AG04450 (cell line): ENCODE results near the gene THADA. TPM values are rescaled to one million over a fixed set of nuclear protein-coding genes. Genes with fewer than 3 reads are reported as not detected.
A peak's percentile ranks its signal among the peaks of the same experiment; 100 is the strongest.

Experiments
- CTCF ChIA-PET: fragments of 300-600, 350-600 bp; formaldehyde crosslinking; extraction: SDS; loops from one replicate; lab custom pipeline; 2022; ENCODE audit warnings: antibody characterized with exemption, inconsistent platforms; lab: Charles Lee
- POLR2A ChIA-PET: fragments of 350-600 bp; formaldehyde crosslinking; extraction: SDS; loops from one replicate; lab custom pipeline; 2021; ENCODE audit warnings: antibody characterized with exemption, inconsistent platforms; lab: Yijun Ruan, JAX
- DNase-seq: peaks from one replicate; pipeline ENCODE4 v3.0.0-alpha.2; 2011; ENCODE audit warnings: low read depth, low spot score
- H3K27ac ChIP-seq: one replicate; pipeline ENCODE4 v1.5.1; 2012; ENCODE audit warnings: low read depth, low read length, control low read depth
- H3K27me3 ChIP-seq: one replicate; pipeline ENCODE4 v1.6.0; 2012; ENCODE audit warnings: low read length; ENCODE audit not compliant: control insufficient read depth, insufficient read depth
- H3K4me3 ChIP-seq: 2 replicates; pipeline ENCODE4 v1.5.1; 2011; ENCODE audit warnings: mild to moderate bottlenecking, low read depth, low read length, control low read depth
- H3K9me3 ChIP-seq: 2 replicates; pipeline ENCODE4 v1.5.1; 2012; ENCODE audit warnings: low read length; ENCODE audit not compliant: control insufficient read depth, insufficient read depth
- polyA plus RNA-seq: library from polyadenylated mRNA; depleted of rRNA; stranded (reverse); fragments of >200 nt; gene quantifications from 2 replicates; pipeline ENCODE4 v1.2.3, GENCODE V29; 2011
- TF ChIP-seq, protein P1 (sequence below): IDR thresholded peaks from 2 replicates; pipeline ENCODE4 v1.5.1; 2011; ENCODE audit warnings: low read depth, low read length, control low read depth, inconsistent platforms

Gene THADA
- polyA plus RNA-seq, 1 experiment, result 15.0 TPM

- CTCF ChIA-PET, result interaction anchor here (0.6 to 2.8 kb wide), 4 partner anchors 207 to 391 kb away, joined by 3 to 24 read pairs (median 10); no protein-coding TSS in a partner anchor
- TF ChIP-seq, protein P1, sequence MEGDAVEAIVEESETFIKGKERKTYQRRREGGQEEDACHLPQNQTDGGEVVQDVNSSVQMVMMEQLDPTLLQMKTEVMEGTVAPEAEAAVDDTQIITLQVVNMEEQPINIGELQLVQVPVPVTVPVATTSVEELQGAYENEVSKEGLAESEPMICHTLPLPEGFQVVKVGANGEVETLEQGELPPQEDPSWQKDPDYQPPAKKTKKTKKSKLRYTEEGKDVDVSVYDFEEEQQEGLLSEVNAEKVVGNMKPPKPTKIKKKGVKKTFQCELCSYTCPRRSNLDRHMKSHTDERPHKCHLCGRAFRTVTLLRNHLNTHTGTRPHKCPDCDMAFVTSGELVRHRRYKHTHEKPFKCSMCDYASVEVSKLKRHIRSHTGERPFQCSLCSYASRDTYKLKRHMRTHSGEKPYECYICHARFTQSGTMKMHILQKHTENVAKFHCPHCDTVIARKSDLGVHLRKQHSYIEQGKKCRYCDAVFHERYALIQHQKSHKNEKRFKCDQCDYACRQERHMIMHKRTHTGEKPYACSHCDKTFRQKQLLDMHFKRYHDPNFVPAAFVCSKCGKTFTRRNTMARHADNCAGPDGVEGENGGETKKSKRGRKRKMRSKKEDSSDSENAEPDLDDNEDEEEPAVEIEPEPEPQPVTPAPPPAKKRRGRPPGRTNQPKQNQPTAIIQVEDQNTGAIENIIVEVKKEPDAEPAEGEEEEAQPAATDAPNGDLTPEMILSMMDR, result no peak
- Histone ChIP-seq H3K4me3 (peak overlapping the region; percentile 87), H3K27ac (peak overlapping the region; percentile 96), H3K27me3 (no peaks in the 10 kb centered on the region), H3K9me3 (no peaks in the 10 kb centered on the region)
- no peak for DNase-seq
- POLR2A ChIA-PET, result interaction anchor here (0.5 to 4.3 kb wide), 11 partner anchors 39 to 374 kb away, joined by 3 to 21 read pairs (median 4); no protein-coding TSS in a partner anchor
Measured at GRCh38 chr2:43219383-43220228, 376.2 kb downstream of the THADA start.

DNA sequence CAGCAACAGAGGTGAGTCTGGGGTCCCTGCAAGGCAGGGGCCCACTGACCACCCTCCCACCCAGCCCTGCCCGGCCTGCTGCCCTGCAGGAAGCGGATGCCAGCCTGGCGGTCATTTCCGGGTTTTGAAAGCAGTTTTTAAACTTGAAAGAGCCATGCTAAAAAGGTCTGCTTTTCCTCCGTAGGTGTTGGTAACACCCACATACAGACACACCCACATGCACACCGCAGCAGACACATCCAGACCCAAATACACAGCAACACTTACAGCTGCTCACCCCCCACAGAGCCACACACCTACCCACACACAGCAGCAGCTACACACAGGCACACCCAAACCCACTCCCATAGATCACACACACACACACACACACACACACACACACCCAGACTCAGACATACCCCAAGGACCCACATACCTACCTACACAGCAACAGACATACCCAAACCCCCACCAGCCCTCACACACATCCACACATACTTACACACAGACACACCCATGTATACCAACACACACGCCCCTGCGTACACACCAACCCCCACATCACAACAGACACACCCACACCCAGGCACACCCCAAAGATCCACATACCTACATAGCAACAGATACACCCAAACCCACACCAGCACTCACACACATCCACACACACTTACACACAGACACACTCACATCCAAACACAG, 377.0 kb downstream of the THADA start:
- POLR2A ChIA-PET, result interaction anchor here (0.5 to 1.6 kb wide), 6 partner anchors 38 to 244 kb away, joined by 3 to 7 read pairs (median 4); no protein-coding TSS in a partner anchor
- no peak for DNase-seq
- Histone ChIP-seq H3K27ac (peak overlapping the region; percentile 96), H3K9me3 (no peaks in the 10 kb centered on the region), H3K4me3 (peak overlapping the region; percentile 87), H3K27me3 (no peaks in the 10 kb centered on the region)
- TF ChIP-seq, protein P1, result no peak
- CTCF ChIA-PET, result interaction anchor here (0.8 to 2.5 kb wide), 8 partner anchors 8 to 390 kb away, joined by 3 to 16 read pairs (median 4); partner anchors contain the start of gene ZFP36L2

DNA sequence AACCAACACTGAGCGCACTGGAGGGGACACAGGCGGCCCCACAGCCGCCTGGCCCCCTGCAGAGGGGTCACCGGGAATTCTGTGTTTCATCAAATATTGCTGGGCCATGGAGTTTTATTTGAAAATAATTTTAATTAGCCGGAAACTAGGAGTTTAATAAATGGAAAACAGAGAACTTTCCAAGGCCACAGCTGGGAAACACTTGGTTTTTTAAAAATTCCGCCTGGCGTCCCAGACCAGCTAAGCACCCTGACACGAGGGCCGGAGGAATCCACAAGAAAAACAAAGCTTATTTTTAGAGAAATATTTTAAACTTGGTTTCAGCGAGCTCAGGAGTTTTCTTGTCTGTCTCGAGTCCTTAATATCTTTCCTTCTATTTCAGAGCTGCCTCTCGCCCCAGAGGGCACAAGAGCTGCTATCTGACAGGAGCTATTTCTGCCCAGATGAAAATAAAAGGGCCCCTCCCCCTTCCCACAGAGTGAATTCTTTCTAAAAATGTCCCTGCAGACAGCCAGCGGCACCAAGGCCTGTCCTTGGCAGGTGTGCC, 377.6 kb downstream of the THADA start:
- H3K9me3 ChIP-seq, result no peaks in the 10 kb centered on the region
- H3K27ac ChIP-seq, result peak overlapping the region; percentile 96
- CTCF ChIA-PET, result interaction anchor here (0.8 to 2.5 kb wide), 10 partner anchors 9 to 389 kb away, joined by 3 to 16 read pairs (median 3); partner anchors contain the start of gene ZFP36L2
- TF ChIP-seq, protein P1, result peak; percentile 44
- POLR2A ChIA-PET, result interaction anchor here (1.0 kb wide), 2 partner anchors 176 to 243 kb away, joined by 4 to 6 read pairs; no protein-coding TSS in a partner anchor
- H3K27me3 ChIP-seq, result no peaks in the 10 kb centered on the region
- H3K4me3 ChIP-seq, result no peak overlapping the region
- DNase-seq, result no peak

- TF ChIP-seq, protein P1, result no peak
- Histone ChIP-seq H3K4me3 (no peak overlapping the region), H3K27me3 (no peaks in the 10 kb centered on the region), H3K27ac (peak overlapping the region; percentile 62), H3K9me3 (no peaks in the 10 kb centered on the region)
- POLR2A ChIA-PET, result interaction anchor here (0.6 to 1.0 kb wide), 3 partner anchors 107 to 242 kb away, joined by 3 to 6 read pairs (median 4); no protein-coding TSS in a partner anchor
- DNase-seq, result no peak
- CTCF ChIA-PET, result interaction anchor here (0.7 to 2.5 kb wide), 12 partner anchors 10 to 388 kb away, joined by 3 to 16 read pairs (median 4); partner anchors contain the start of gene ZFP36L2
Measured at GRCh38 chr2:43217228-43218154, 378.3 kb downstream of the THADA start.
